HG03565 (cell line): Measurements from ENCODE around the gene WASL.

Experiments
- ATAC-seq: cut with Tn5 transposase; IDR thresholded peaks from one replicate; pipeline ENCODE4 v1.9.1; 2021; ENCODE audit warnings: mild to moderate bottlenecking, moderate library complexity; ENCODE audit not compliant: unreplicated experiment

WASL gene

DNA sequence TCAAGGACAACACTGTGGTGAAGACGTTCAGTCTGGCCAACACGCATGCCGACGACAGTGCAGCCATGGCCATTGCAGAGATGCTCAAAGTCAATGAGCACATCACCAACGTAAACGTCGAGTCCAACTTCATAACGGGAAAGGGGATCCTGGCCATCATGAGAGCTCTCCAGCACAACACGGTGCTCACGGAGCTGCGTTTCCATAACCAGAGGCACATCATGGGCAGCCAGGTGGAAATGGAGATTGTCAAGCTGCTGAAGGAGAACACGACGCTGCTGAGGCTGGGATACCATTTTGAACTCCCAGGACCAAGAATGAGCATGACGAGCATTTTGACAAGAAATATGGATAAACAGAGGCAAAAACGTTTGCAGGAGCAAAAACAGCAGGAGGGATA is 86.5 kb downstream of the WASL start:
- ATAC-seq = no peak

DNA sequence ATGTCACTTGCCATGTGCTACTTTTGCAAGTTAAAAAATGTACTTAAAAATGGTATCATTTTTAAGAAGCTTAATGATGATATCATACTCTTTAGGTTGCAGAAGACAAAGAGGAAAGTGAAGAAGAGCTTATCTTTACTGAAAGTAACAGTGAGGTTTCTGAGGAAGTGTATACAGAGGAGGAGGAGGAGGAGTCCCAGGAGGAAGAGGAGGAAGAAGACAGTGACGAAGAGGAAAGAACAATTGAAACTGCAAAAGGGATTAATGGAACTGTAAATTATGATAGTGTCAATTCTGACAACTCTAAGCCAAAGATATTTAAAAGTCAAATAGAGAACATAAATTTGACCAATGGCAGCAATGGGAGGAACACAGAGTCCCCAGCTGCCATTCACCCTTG is 87.0 kb downstream of the WASL start:
- no peak for ATAC-seq

DNA sequence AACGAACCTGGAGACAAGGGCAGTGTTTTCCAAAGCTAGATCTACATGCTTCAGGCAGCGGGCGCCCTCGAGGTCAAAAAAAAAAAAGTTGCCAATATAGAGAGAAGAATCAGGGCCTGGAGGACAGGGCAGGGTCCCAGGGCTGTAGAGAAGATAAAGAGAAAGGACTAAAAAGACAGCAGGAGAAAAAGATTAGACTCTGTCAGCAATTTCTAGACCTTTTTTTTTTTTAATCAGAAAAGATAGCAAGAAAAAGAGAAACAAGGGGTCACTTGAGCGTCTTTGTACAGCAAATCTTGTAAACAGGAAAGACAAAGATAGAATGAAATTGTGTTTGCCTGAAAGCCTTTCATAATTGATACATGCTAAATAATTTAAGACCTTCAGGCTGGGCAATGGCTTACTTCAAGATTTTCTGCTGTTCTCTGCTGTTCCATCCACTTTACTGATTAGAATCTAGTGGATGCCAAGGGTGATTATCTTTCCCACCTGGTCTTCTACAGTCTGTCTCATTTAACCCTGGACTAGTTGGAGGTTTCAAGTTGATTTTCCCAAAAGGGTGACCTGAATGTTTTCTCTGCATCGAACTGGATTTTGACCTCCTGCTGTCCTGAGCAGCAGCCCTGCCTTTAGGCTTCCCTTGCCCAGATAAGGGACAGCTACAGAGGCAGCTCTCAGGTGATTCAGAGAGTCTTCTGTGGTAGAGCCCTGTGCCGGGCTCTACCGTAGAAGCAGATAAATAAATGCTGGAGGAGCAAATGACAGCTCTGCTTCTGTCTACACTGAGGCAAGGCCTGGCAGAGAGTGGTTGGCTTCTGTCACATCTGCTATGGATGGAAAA is 88.1 kb downstream of the WASL start:
- no peak for ATAC-seq

DNA sequence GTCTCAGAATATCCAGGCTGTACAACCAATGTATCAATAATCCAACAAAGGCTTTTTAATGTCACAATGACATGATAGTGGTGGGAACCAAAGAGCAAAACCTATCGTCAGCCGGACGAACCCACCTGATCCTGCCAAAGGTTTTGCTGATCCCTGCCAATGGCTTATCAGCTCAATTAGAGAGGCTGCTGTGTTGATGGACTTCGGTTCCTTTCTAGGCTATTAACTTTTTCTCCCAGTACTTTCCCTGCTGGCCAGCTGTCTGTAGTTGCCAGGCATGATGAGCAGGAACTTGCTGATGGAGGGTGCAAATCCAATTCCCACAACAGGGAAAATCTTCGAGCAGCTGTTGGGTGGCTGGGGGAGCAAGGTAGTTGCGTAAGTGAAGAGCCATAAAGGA is 90.8 kb downstream of the WASL start:
- no peak for ATAC-seq

DNA sequence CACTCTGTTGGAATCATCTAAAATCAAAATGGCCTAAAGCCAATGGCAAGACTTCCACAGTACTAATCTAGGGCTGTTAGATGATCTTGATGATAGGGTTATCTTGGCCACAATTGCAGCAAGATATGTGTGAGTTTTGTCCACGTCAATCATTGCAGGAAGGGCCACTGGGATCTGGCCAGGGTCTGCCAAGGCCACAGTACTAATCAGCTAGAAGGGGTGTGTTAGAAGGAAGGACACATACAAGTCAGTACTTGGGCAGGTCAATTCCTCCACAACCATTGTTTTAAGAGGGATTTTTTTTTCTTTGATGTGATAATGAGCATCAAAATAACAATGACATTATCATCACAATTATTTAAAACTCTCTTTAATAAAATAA is 91.5 kb downstream of the WASL start:
- no peak for ATAC-seq

DNA sequence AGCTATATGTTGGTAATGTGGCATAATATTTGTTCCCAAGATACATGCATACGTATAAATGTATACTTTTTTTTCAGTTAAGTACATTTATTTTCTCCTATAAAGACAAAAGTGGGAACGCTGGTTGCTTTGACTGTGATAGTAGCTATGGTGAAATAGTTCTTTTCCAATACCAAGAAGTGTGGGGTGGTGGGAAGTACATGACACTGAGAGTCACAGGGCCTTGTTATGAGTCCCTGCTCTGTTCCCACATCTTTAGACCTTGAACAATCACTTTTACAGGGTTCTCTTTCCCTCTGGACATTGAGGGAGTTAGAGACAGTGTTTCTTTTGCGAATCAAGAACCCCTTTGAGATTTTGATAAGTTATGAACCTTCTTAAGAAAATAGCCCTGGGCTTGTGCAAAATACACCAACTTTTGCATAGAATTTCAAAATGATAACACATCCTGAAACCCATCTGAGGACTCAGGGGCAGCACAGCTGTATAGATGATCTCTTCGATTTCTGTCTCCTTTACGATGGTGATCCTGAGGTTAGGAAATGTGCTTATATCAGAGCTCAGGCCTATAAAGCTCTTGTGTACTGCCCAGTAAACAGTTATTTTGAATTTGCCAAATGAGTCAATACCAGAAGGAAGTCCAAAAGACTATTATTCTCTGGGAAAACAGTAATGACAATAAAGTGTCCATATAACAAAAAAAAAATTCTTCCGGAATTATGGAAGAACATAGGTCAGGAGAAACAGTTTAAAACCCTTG is 92.1 kb downstream of the WASL start:
- ATAC-seq = no peak

DNA sequence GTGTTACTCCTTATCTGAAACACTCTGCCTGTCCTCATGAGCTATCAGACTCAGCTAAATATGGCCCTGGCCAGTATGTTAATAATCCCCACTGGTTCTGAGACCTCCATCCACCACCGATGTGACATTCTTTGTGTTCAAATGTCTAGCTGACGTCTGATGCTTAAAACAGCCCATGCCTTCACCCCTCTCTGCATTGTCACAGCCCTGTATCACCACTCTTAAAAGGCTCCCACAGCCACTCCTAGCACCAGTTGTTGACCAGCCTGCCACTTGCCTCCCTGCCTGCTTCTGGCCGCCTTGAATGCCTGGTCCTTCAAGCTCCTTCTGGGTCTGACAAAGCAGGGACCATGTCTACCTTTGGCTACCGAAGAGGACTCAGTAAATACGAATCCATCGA is 93.2 kb downstream of the WASL start, which contains the start of gene LMOD2:
TSS of gene LMOD2 (plus strand) at position 253 of the 400 bp plus-strand sequence. CDS start at position 351, 98 bp downstream.
- ATAC-seq = no peak

DNA sequence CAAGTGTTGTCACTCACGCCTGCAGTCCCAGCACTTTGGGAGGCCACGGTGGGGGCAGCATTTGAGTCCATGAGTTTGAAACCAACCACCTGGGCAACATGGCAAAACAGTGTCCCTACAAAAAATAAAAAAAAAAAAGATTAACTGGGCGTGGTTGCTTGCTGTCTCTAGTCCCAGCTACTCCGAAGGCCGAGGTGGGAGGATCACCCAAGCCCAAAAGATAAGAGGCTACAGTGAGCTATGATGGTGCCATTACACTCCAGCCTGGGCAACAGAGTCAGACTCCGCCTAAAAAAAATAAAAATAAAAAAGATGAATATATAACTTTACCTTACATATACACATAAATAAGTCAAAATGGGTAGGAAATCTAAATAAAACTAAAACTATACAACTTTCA is 95.6 kb downstream of the WASL start:
- ATAC-seq = no peak

DNA sequence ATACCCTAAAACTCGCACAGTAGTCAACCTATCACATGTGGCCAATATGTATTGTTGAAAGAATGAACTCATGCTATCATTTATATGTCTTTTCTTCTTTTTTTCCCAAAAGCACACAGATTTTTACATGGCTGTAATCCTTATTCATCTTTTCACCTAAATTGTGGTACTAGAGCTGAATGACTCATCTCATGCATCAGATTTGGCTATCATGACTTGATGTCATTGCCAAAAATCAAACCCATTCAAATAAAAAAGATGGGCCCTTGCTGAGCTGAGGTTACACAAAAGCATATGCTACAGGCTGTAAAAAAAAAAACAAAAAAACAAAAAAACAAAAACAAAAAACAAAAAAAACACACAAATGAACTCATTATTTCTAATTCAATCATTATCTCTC is 96.4 kb downstream of the WASL start:
- no peak for ATAC-seq

DNA sequence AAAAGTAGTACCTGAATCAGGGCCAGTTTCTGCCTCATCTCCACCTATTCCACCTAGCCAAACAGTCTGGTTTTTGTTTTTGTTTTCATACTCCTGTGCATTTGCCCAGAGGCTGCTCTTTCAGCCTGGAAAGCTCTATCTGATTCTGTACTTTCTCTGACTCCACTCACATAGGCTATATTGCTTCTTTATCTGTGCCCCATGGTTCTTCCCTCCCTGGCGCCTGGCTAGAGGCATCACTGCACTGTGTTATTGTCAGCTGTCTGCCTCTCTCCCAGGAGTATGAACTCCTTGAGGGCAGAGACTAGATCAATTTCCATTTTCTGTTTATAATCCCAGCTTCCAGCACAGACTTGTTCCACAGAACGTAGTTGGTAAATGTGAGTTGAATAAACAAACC is 98.2 kb downstream of the WASL start:
- ATAC-seq = no peak

DNA sequence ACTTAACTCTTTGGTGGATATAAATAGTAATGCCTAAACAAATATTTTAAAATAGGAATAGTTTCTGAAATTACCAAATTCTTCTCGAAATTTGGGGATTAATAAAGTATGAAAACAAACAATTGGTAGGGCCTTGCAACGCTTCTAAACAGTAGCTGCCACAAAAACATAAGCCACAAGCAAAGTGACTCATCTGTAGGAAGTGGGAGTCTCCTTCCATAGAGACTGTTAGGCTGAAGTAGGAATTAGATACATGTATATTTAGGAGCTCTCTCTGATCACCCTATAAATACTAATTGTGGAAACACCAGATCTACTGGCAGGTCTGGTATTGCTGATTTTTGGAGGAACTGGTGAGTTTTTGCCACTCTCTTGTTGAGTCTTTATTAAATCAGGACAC is 98.8 kb downstream of the WASL start:
- ATAC-seq = no peak

DNA sequence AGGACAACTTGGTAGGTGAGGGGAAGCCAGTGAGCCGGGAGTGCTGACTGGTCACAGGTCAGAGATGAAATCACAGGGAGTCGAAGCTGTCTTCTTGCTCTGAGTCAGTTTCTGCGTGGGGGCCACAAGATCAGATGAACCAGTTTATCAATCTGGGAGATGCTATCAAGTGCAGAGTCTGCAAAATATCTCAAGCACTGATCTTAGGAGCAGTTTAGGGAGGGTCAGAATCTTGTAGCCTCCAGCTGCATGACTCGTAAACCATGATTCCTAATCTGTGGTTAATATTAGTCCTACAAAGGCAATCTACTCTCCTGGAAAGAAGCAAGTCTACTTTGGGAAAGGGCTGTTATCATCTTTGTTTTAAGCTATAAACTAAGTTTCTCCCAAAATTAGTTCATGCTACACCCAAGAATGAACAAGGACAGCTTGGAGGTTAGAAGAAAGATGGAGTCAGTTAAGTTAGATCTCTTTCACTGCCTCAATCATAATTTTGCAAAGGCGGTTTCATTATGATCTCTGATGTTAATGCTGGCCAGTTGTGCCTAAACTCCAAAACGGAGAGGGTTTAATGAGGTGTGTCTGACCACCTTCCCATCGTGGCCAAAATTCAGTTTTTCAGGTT is 101.6 kb downstream of the WASL start:
- ATAC-seq = no peak

DNA sequence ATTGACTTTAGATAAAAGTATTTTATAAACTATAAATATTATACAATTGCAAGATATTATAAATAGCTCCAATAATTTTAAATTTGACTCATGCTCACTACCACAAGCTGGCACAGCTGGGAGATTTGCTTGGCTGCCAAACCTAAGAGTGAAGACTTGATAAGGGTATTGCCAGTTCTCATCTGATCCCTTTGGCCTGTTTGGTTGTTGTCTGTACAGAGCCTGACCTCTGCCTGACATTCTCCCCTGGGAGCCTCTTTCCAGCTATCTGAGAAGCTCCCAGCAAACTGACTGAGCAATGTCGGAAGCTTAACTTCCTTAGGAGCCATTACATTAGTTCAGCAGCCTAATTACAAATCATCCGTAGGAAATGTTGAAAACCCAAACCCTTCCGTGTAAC is 103.3 kb downstream of the WASL start:
- ATAC-seq = no peak

DNA sequence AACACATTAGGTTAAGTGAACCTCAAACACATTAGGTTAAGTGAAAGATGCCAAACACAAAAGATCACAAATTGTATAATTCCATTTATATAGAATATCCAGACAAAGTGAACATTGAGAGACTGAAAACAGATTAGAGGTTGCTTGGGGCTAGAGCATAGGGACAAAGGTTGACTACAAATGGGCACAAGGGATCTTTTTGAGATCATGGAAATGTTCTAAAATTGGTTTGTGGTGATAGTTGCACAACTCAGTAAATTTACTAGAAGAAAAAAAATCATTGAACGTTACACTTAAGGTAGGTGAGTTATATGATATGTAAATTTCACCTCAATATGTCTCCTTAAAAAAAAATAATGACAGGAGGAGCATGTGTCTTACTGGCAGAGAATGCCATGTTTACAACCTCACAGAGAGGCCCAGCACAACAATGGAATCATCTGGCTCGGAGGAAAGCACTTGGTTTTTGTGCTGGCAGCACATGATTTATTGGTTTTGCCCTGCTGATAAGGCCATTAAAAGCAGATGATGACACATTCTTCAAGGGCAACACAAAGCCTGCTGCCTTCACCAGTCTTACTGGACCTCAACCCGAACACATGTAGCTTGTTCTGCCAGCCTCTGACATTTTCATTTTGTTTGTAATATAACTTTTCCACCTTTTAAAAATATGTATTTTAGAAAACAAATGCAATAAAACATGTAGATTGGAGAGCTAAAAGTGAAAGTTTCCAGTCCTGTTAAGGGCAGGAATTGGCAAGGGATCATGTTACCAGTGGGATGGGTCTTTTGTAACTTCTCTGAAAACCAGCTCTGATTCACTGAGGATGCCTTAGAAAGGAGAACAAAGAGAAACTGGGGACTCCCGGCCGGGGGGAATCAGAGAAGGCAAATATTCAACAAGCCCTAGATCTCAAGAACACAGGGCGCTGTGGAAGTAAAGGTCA is 105.0 kb downstream of the WASL start:
- no peak for ATAC-seq

DNA sequence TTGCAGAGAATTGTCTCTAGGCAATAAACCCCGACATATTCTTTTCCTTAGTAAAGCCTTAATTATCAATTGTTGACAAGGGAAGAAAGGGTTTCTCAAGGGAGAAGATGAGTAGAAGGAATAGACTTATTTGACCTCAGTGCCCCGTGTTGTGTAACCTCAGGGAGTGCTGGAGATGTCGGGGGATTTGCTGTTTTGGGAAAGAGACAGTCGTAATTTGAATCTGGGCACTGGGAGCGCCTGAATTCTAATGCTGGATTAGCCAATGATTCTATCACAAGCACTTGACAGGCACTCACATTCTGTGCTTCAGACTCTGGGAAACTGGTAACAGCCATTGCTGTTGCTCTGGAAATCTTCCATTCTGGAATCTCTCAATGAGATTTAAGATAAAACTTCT is 106.9 kb downstream of the WASL start:
- ATAC-seq = no peak

DNA sequence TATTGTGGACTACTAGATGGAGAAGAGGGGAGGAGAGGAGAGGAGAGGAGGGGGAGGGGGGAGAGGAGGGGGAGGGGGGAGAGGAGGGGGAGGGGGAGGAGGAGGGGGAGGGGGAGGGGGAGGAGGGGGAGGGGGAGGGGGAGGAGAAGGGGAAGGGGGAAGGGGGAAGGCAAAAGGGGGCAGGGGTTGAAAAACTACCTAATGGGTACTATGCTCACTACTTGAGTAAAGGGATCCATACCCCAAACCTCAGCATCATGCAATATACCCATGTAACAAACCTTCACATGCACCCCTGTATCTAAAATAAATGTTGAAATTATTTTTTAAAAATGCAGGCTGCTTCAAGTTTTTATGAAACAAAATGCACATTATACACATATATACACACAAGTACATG is 108.2 kb downstream of the WASL start:
- ATAC-seq = no peak

DNA sequence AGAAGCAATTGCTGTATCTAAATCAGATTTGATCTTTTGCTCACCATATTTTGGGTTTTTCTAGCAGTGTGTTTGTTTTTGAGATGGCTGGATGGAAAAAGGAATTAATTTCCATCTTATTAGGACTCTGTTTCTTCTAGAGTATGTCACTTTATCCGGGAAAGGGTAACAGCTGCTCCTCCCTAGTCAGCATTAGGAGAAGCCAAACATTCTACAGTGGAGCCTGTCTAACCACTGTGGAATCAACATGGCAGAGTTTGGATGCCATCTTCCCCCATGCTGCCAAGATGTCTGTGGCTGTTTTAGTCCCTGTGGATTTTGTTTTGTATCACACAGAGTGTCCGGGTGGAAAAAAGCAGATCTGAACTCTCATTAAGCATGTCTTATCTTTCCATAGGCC is 109.2 kb downstream of the WASL start:
- no peak for ATAC-seq

DNA sequence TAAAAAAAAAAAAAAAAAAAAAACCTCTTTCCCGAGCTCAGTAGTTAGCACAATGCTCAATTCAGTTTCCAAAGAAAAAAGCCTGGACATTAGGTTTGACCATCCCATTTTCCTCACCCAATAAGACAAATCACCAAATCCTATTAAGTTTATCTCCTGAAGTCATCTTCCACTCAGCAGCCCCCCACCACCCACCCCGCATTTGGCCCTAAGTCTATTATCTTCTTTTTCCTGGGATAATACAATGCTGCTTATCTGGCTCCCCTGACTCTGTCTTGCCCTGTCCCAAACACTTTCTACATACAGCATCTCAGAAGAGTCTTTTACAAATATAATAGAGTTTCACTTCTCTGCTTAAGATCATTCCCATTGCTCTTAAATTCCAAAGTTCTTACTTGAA is 110.9 kb downstream of the WASL start:
- ATAC-seq = no peak

DNA sequence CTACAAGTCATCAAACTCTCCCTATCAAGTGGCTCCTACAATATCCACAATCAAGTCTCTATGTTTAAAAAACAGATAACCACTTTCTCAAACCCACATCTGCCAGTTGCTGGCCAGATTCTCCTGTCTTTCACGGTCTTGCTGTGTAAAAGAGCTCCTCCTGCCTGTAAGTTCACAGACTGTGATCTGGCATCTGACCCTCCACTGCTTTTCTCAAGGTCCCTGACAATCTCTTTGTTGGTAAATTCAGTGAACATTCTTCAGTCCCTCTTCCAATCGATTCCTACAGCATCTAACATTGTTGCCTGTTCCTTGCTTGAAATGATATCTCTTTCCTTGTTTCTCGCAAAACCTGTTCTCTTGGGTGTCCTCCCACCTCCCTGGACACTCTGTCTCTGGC is 111.6 kb downstream of the WASL start:
- no peak for ATAC-seq

DNA sequence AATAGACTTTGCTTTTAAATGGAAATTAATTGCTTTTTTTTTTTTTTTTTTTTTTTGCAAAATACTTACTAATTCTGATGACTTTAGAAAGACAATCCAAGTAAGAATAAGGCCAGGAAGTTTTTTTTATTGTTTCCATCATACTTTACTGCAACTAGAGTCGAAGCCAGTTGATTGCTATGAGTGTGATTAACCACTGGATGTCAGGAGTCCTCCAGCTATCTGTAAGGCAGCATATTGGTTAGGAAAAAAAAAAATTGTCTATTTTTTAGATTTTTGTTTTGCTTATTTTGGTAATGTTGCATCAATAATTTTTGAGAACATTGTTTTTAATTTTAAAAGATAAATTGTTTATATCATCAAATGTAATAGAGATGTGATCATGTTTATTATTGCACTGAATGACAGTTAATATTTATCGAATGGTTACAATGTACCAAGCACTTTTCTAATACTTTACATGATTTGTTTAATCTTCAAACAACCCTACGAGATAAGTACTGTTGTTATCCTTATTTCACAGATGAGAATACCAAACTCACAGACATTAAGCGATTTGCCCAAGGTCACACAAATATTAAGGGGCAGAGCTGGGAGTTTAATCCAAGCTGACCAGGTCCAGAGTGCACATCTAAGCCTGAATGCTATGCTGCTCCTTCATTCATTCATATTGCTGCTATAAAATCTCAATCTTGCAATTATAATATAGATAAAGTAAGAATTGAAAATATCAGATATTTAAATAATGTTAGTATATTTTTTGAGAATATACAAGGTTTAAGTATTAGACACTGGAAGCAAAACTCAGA is 113.0 kb downstream of the WASL start:
- no peak for ATAC-seq
